CD4-positive, alpha-beta T cell (primary cell): ENCODE results near the gene ITGAL. TPM values are rescaled to one million over a fixed set of nuclear protein-coding genes. Genes with fewer than 3 reads are reported as not detected.

Source experiments
- ATAC-seq: fragments of 200-7000 bp; cut with Tn5 transposase; one replicate; pipeline ENCODE4 v1.10.0; 2022; ENCODE audit warnings: mild to moderate bottlenecking; ENCODE audit not compliant: poor library complexity
- CTCF ChIA-PET: fragments of 350-600 bp; sonication (Branson Sonifier 250); formaldehyde crosslinking; loops from one replicate; lab custom pipeline; 2021; ENCODE audit warnings: antibody characterized with exemption, inconsistent platforms; lab: Charles Lee
- POLR2A ChIA-PET: fragments of 350-600 bp; sonication (Branson Sonifier 250); formaldehyde crosslinking; loops from one replicate; lab custom pipeline; 2021; ENCODE audit warnings: antibody characterized with exemption, inconsistent platforms; lab: Charles Lee
- DNase-seq, 14 experiments: peaks; one replicate each; pipeline ENCODE4 v3.0.0-alpha.2; 2013 to 2020; ENCODE audit warnings: mixed read lengths in 2 of 14
- H3K27ac ChIP-seq, 2 donors: one replicate each; pipeline versions ENCODE4 v1.5.1 to v1.7.0; 2013; ENCODE audit warnings: low read length in 2 of 2, low read depth in 1 of 2, mild to moderate bottlenecking in 1 of 2
- H3K27me3 ChIP-seq, 2 experiments: 1 replicate in 1 of 2; 2 replicates in 1 of 2; pipeline versions ENCODE4 v1.6.1 to v1.7.0; 2013; ENCODE audit warnings: low read length in 2 of 2, control low read depth in 1 of 2, mild to moderate bottlenecking in 1 of 2, moderate library complexity in 1 of 2; ENCODE audit not compliant: insufficient read depth in 2 of 2, control insufficient read depth in 1 of 2
- H3K36me3 ChIP-seq: one replicate; pipeline ENCODE4 v1.6.1; 2013; ENCODE audit warnings: low read length, control low read depth; ENCODE audit not compliant: insufficient read depth
- H3K4me1 ChIP-seq: one replicate; pipeline ENCODE4 v1.6.1; 2013; ENCODE audit warnings: low read length, control low read depth; ENCODE audit not compliant: insufficient read depth
- H3K4me3 ChIP-seq: one replicate; pipeline ENCODE4 v1.5.1; 2013; ENCODE audit warnings: mild to moderate bottlenecking, low read length, moderate library complexity
- H3K9me3 ChIP-seq, 2 experiments: 1 replicate in 1 of 2; 2 replicates in 1 of 2; pipeline versions ENCODE4 v1.6.1 to v1.7.0; 2013; ENCODE audit warnings: low read length in 2 of 2, mild to moderate bottlenecking in 2 of 2, control low read depth in 1 of 2, moderate library complexity in 1 of 2; ENCODE audit not compliant: control insufficient read depth in 1 of 2, insufficient read depth in 1 of 2
- H3K27ac Mint-ChIP-seq: one replicate; pipeline ENCODE4 v1.8.0; 2020; ENCODE audit warnings: mixed read lengths
- H3K27me3 Mint-ChIP-seq: one replicate; pipeline ENCODE4 v1.8.0; 2021; ENCODE audit warnings: mixed read lengths
- H3K36me3 Mint-ChIP-seq: one replicate; pipeline ENCODE4 v1.8.0; 2021; ENCODE audit warnings: low read depth, mixed read lengths
- H3K4me1 Mint-ChIP-seq: one replicate; pipeline ENCODE4 v1.8.0; 2021; ENCODE audit warnings: low read depth, mixed read lengths
- H3K4me3 Mint-ChIP-seq: one replicate; pipeline ENCODE4 v1.8.0; 2020; ENCODE audit warnings: mild to moderate bottlenecking, mixed read lengths
- H3K9me3 Mint-ChIP-seq: one replicate; pipeline ENCODE4 v1.8.0; 2020; ENCODE audit warnings: mixed read lengths
- CTCF ChIP-seq: fragments of 200-600 bp; IDR thresholded peaks from one replicate; pipeline ENCODE4 v1.8.0; 2022; ENCODE audit warnings: antibody characterized with exemption, mild to moderate bottlenecking
- intact Hi-C, 2 experiments: fragments of 100-400 bp; cut with DNase I in 1 of 2; cut with micrococcal nuclease in 1 of 2; formaldehyde crosslinking; loops; one replicate each; pipeline versions ENCODE4 v1.15.1 to v1.9.0; 2023 to 2025; cut with DNase I, micrococcal nuclease
- microRNA-seq: library from miRNA; unstranded; fragments of <30 nt; microRNA quantifications from one replicate; pipeline ENCODE4 v1.2.0, GENCODE V29; 2021; ENCODE audit warnings: borderline microRNAs expressed, borderline replicate concordance
- total RNA-seq, 174 experiments: library from RNA in 2 of 174; stranded (reverse) in 2 of 174; gene quantifications; one replicate each; pipeline ENCODE4 v1.2.3 and lab custom pipeline; 2021 to 2026

The ITGAL gene
- total RNA-seq, 2 experiments from 2014 or later: 186 to 187 TPM

GRCh38 chr16:30571445-30572322, 99.1 kb downstream of the ITGAL start, which contains the start of gene ZNF688:
Gene ZNF688 (minus strand): TSS chr16:30571714. CDS start chr16:30571629, 85 bp downstream.
- ATAC-seq (peak; percentile 79), DNase-seq (peak; percentile 87 to 99 (median 92))
- H3K27ac ChIP-seq: peak within 1 kb of the TSS; percentile 90 to 96
- Mint-ChIP-seq H3K4me3 (peak within 1 kb of the TSS; percentile 98), H3K27ac (peak within 1 kb of the TSS; percentile 97), H3K27me3 (no peaks in the 10 kb centered on the region), H3K36me3 (no peaks in the 10 kb centered on the region), H3K4me1 (peaks cover 44% of the 10 kb centered on the region), H3K9me3 (no peaks in the 10 kb centered on the region)
- H3K4me3 ChIP-seq: peak within 1 kb of the TSS; percentile 94
- H3K4me1 ChIP-seq: peaks cover 54% of the 10 kb centered on the region
- H3K36me3 ChIP-seq: peaks cover 8% of the 10 kb centered on the region
- H3K27me3 ChIP-seq: no peaks in the 10 kb centered on the region
- intact Hi-C loops: loop anchor here (1.0 to 5.0 kb wide), 6 partner anchors 13 to 126 kb away; partner anchors contain the start of genes ZNF764 (in 2 of the 2), ZNF785 (in 2 of the 2), PRR14 (in 1 of the 2) and SRCAP (in 1 of the 2)
- ChIA-PET POLR2A (interaction anchor here (0.6 to 3.4 kb wide), 36 partner anchors 10 to 767 kb away, joined by 3 to 152 read pairs (median 6); partner anchors contain the start of genes ALDOA, DCTPP1, FBRS and ITGAL), CTCF (interaction anchor here (1.0 to 2.4 kb wide), 9 partner anchors 9 to 142 kb away, joined by 3 to 19 read pairs (median 5); partner anchors contain the start of genes DCTPP1, PRR14, ZNF747 and ZNF764)
- no peak for TF ChIP-seq CTCF
- no peaks in the 10 kb centered on the region for H3K9me3 ChIP-seq

Small RNAs within 50 kb of the gene (microRNA-seq; reads per million reads assigned to microRNA genes)
- gene MIR4518: 2.8 reads per million, percentile 14 among the genes with 10 or more reads in this experiment

Other genes starting within 250 kb of the ITGAL start
- 10 to 100 TPM; 10.8 to 12.2 TPM for gene NPIPB13, start 224.3 kb upstream of the ITGAL start, total RNA-seq
- 10 to 100 TPM; 39.1 to 41.7 TPM for gene CD2BP2, start 117.4 kb upstream of the ITGAL start, total RNA-seq
- 10 to 100 TPM; 12.7 to 14.7 TPM for gene TBC1D10B, start 102.2 kb upstream of the ITGAL start, total RNA-seq
- gene MYL11, start 97.9 kb upstream of the ITGAL start, total RNA-seq: 1 to 10 TPM in 1 of 2 experiments, under 1 TPM in 1; 0.95 to 2.4 TPM
- gene SEPTIN1, start 90.2 kb upstream of the ITGAL start, total RNA-seq: 100 to 1,000 TPM; 161 to 163 TPM
- 1 to 10 TPM; 3.4 to 3.5 TPM for gene ZNF48, start 77.3 kb upstream of the ITGAL start, total RNA-seq
- gene ZNF771, start 65.1 kb upstream of the ITGAL start, total RNA-seq: 1 to 10 TPM in 1 of 2 experiments, under 1 TPM in 1; 0.80 to 1.2 TPM
- 1 to 10 TPM; 5.4 to 6.5 TPM for gene DCTPP1, start 42.7 kb upstream of the ITGAL start, total RNA-seq
- 10 to 100 TPM; 25.4 to 25.9 TPM for gene SEPHS2, start 26.9 kb upstream of the ITGAL start, total RNA-seq
- gene ZNF768, start 53.8 kb downstream of the ITGAL start, total RNA-seq: 1 to 10 TPM; 3.9 to 4.1 TPM
- gene ZNF747, start 62.1 kb downstream of the ITGAL start, total RNA-seq: 1 to 10 TPM; 6.3 to 6.7 TPM
- 10 to 100 TPM; 20.4 to 22.9 TPM for gene ZNF764, start 85.6 kb downstream of the ITGAL start, total RNA-seq
- gene ZNF688, start 99.0 kb downstream of the ITGAL start, total RNA-seq: 1 to 10 TPM; 8.8 to 9.6 TPM
- gene ZNF785, start 113.0 kb downstream of the ITGAL start, total RNA-seq: 1 to 10 TPM; 6.6 to 7.7 TPM
- gene ZNF689, start 137.6 kb downstream of the ITGAL start, total RNA-seq: 10 to 100 TPM; 15.3 to 15.7 TPM
- gene PRR14, start 178.2 kb downstream of the ITGAL start, total RNA-seq: 10 to 100 TPM; 50.2 to 51.7 TPM
- gene FBRS, start 185.7 kb downstream of the ITGAL start, total RNA-seq: 100 to 1,000 TPM; 162 to 163 TPM
- 10 to 100 TPM; 59.5 to 60.1 TPM for gene SRCAP, start 226.4 kb downstream of the ITGAL start, total RNA-seq